GM19023 (cell line): Measurements from ENCODE around the gene ARHGEF1.

Source experiments
- ATAC-seq: cut with Tn5 transposase; IDR thresholded peaks from one replicate; pipeline ENCODE4 v1.9.1; 2021; ENCODE audit warnings: mild to moderate bottlenecking, moderate library complexity; ENCODE audit not compliant: unreplicated experiment

ARHGEF1 gene

GRCh38 chr19:41879670-41880328, 3.2 kb upstream of the ARHGEF1 start:
- no peak for ATAC-seq

- no peak for ATAC-seq
These were observed 2.7 kb upstream of the ARHGEF1 start for GRCh38 chr19:41880329-41880708.

GRCh38 chr19:41883463-41883820, 458 bp downstream of the ARHGEF1 start:
- no peak for ATAC-seq

- peak; percentile 87 for ATAC-seq
These were observed 1.1 kb downstream of the ARHGEF1 start for GRCh38 chr19:41883821-41884733.

- ATAC-seq, result no peak
These were observed 4.1 kb downstream of the ARHGEF1 start for GRCh38 chr19:41886761-41887710.

GRCh38 chr19:41887711-41888382, 4.9 kb downstream of the ARHGEF1 start:
- no peak for ATAC-seq

- no peak for ATAC-seq
These were observed 5.9 kb downstream of the ARHGEF1 start for GRCh38 chr19:41888926-41889325.

GRCh38 chr19:41889896-41890295, 6.9 kb downstream of the ARHGEF1 start:
- no peak for ATAC-seq

- no peak for ATAC-seq
These were observed 8.0 kb downstream of the ARHGEF1 start for GRCh38 chr19:41890936-41891335.

- ATAC-seq, result no peak
These were observed 9.4 kb downstream of the ARHGEF1 start for GRCh38 chr19:41892173-41892902.

- ATAC-seq, result no peak
These were observed 10.9 kb downstream of the ARHGEF1 start for GRCh38 chr19:41893899-41894298.

GRCh38 chr19:41894350-41894749, 11.4 kb downstream of the ARHGEF1 start:
- ATAC-seq, result no peak

- no peak for ATAC-seq
These were observed 13.0 kb downstream of the ARHGEF1 start for GRCh38 chr19:41895745-41896580.

- ATAC-seq, result no peak
These were observed 13.6 kb downstream of the ARHGEF1 start for GRCh38 chr19:41896581-41896942.

GRCh38 chr19:41897181-41897580, 14.2 kb downstream of the ARHGEF1 start:
- no peak for ATAC-seq

- ATAC-seq, result no peak
These were observed 14.8 kb downstream of the ARHGEF1 start for GRCh38 chr19:41897820-41898219.

- ATAC-seq, result no peak
These were observed 15.3 kb downstream of the ARHGEF1 start for GRCh38 chr19:41898235-41898634.

GRCh38 chr19:41901707-41902360, 18.9 kb downstream of the ARHGEF1 start:
- no peak for ATAC-seq

GRCh38 chr19:41902594-41902993, 19.6 kb downstream of the ARHGEF1 start:
- no peak for ATAC-seq
